IPS-18a (cell line): ENCODE measurements around the gene LRIT1.

Source experiments
- H3K27ac ChIP-seq: one replicate; pipeline ENCODE4 v1.5.1; 2013; ENCODE audit warnings: low read length
- H3K27me3 ChIP-seq: one replicate; pipeline ENCODE4 v1.6.1; 2013; ENCODE audit warnings: mild to moderate bottlenecking, low read length; ENCODE audit not compliant: control insufficient read depth, insufficient read depth
- H3K36me3 ChIP-seq: one replicate; pipeline ENCODE4 v1.6.1; 2013; ENCODE audit warnings: low read depth, low read length; ENCODE audit not compliant: control insufficient read depth
- H3K4me1 ChIP-seq: one replicate; pipeline ENCODE4 v1.6.1; 2013; ENCODE audit warnings: low read depth, low read length; ENCODE audit not compliant: control insufficient read depth
- H3K4me3 ChIP-seq: one replicate; pipeline ENCODE4 v1.5.1; 2013; ENCODE audit warnings: low read length
- H3K9ac ChIP-seq: one replicate; pipeline ENCODE4 v1.6.1; 2013; ENCODE audit warnings: mild to moderate bottlenecking, low read length, moderate library complexity
- H3K9me3 ChIP-seq: one replicate; pipeline ENCODE4 v1.6.1; 2013; ENCODE audit warnings: low read depth, low read length; ENCODE audit not compliant: control insufficient read depth

LRIT1 gene

GRCh38 chr10:84225427-84226173, 15.7 kb downstream of the LRIT1 start, which contains the start of gene LRIT2:
Gene LRIT2, minus strand, starts transcription at chr10:84225544. Its CDS starts 24 bp downstream, at chr10:84225520.
- Histone ChIP-seq H3K36me3 (no peaks in the 10 kb centered on the region), H3K4me1 (no peaks in the 10 kb centered on the region), H3K9ac (no peak within 1 kb of the TSS), H3K27ac (no peak within 1 kb of the TSS), H3K9me3 (no peaks in the 10 kb centered on the region), H3K4me3 (no peak within 1 kb of the TSS), H3K27me3 (no peaks in the 10 kb centered on the region)

- Histone ChIP-seq H3K27me3 (no peaks in the 10 kb centered on the region), H3K9ac (no peak overlapping the region), H3K4me3 (no peak overlapping the region), H3K4me1 (no peaks in the 10 kb centered on the region), H3K36me3 (no peaks in the 10 kb centered on the region), H3K9me3 (no peaks in the 10 kb centered on the region), H3K27ac (no peak overlapping the region)
Observed at GRCh38 chr10:84224411-84225028, 16.8 kb downstream of the LRIT1 start.

- no peak overlapping the region for H3K9ac ChIP-seq
- H3K27ac ChIP-seq = no peak overlapping the region
- H3K4me1 ChIP-seq = no peaks in the 10 kb centered on the region
- H3K9me3 ChIP-seq = no peaks in the 10 kb centered on the region
- no peak overlapping the region for H3K4me3 ChIP-seq
- H3K27me3 ChIP-seq = no peaks in the 10 kb centered on the region
- no peaks in the 10 kb centered on the region for H3K36me3 ChIP-seq
Observed at GRCh38 chr10:84221916-84222315, 19.4 kb downstream of the LRIT1 start.

GRCh38 chr10:84217746-84218145, 23.6 kb downstream of the LRIT1 start:
- no peak overlapping the region for H3K27ac ChIP-seq
- H3K9ac ChIP-seq = no peak overlapping the region
- no peak overlapping the region for H3K4me3 ChIP-seq
- no peaks in the 10 kb centered on the region for H3K4me1 ChIP-seq
- H3K27me3 ChIP-seq = no peaks in the 10 kb centered on the region
- H3K9me3 ChIP-seq = no peaks in the 10 kb centered on the region
- no peaks in the 10 kb centered on the region for H3K36me3 ChIP-seq

GRCh38 chr10:84216834-84217233, 24.5 kb downstream of the LRIT1 start:
- H3K36me3 ChIP-seq = no peaks in the 10 kb centered on the region
- no peak overlapping the region for H3K9ac ChIP-seq
- no peak overlapping the region for H3K4me3 ChIP-seq
- H3K27me3 ChIP-seq = no peaks in the 10 kb centered on the region
- no peaks in the 10 kb centered on the region for H3K4me1 ChIP-seq
- no peak overlapping the region for H3K27ac ChIP-seq
- H3K9me3 ChIP-seq = no peaks in the 10 kb centered on the region

- H3K9me3 ChIP-seq = no peaks in the 10 kb centered on the region
- no peaks in the 10 kb centered on the region for H3K4me1 ChIP-seq
- no peaks in the 10 kb centered on the region for H3K36me3 ChIP-seq
- no peak overlapping the region for H3K27ac ChIP-seq
- H3K9ac ChIP-seq = no peak overlapping the region
- no peaks in the 10 kb centered on the region for H3K27me3 ChIP-seq
- no peak overlapping the region for H3K4me3 ChIP-seq
Observed at GRCh38 chr10:84214612-84215235, 26.6 kb downstream of the LRIT1 start.

- Histone ChIP-seq H3K27ac (no peak overlapping the region), H3K36me3 (no peaks in the 10 kb centered on the region), H3K27me3 (no peaks in the 10 kb centered on the region), H3K4me1 (no peaks in the 10 kb centered on the region), H3K9ac (no peak overlapping the region), H3K9me3 (no peaks in the 10 kb centered on the region), H3K4me3 (no peak overlapping the region)
Observed at GRCh38 chr10:84214046-84214572, 27.2 kb downstream of the LRIT1 start.

GRCh38 chr10:84213076-84213475, 28.3 kb downstream of the LRIT1 start:
- no peaks in the 10 kb centered on the region for H3K9me3 ChIP-seq
- no peaks in the 10 kb centered on the region for H3K27me3 ChIP-seq
- H3K36me3 ChIP-seq = no peaks in the 10 kb centered on the region
- H3K4me1 ChIP-seq = no peaks in the 10 kb centered on the region
- no peak overlapping the region for H3K4me3 ChIP-seq
- no peak overlapping the region for H3K27ac ChIP-seq
- H3K9ac ChIP-seq = no peak overlapping the region

GRCh38 chr10:84212014-84212413, 29.3 kb downstream of the LRIT1 start:
- Histone ChIP-seq H3K9ac (no peak overlapping the region), H3K4me3 (no peak overlapping the region), H3K27ac (no peak overlapping the region), H3K4me1 (no peaks in the 10 kb centered on the region), H3K36me3 (no peaks in the 10 kb centered on the region), H3K9me3 (no peaks in the 10 kb centered on the region), H3K27me3 (no peaks in the 10 kb centered on the region)

GRCh38 chr10:84211566-84211965, 29.8 kb downstream of the LRIT1 start:
- Histone ChIP-seq H3K27me3 (no peaks in the 10 kb centered on the region), H3K4me1 (no peaks in the 10 kb centered on the region), H3K9me3 (no peaks in the 10 kb centered on the region), H3K9ac (no peak overlapping the region), H3K4me3 (no peak overlapping the region), H3K36me3 (no peaks in the 10 kb centered on the region), H3K27ac (no peak overlapping the region)

- H3K27me3 ChIP-seq = no peaks in the 10 kb centered on the region
- no peak overlapping the region for H3K4me3 ChIP-seq
Observed at GRCh38 chr10:84208023-84208422, 33.3 kb downstream of the LRIT1 start.

More at GRCh38 chr10:84208023-84208422, 33.3 kb downstream of the LRIT1 start:
- no peaks in the 10 kb centered on the region for H3K9me3 ChIP-seq
- H3K36me3 ChIP-seq = no peaks in the 10 kb centered on the region
- H3K27ac ChIP-seq = no peak overlapping the region
- H3K9ac ChIP-seq = no peak overlapping the region
- H3K4me1 ChIP-seq = no peaks in the 10 kb centered on the region
